ENCODE results near the gene KLHL7. TPM values are rescaled to one million over a fixed set of nuclear protein-coding genes. Genes with fewer than 3 reads are reported as not detected.

KLHL7 gene
- total RNA-seq, 2 experiments from 2014 or later, result 16.6 to 19.1 TPM

Other genes starting within 250 kb of the KLHL7 start
- gene HYCC1, start 91.7 kb upstream of the KLHL7 start, total RNA-seq, result 10 to 100 TPM; 24.8 to 27.9 TPM
- gene NUP42, start 76.3 kb downstream of the KLHL7 start, total RNA-seq, result 10 to 100 TPM; 43.2 to 48.2 TPM
- 1 to 10 TPM; 1.8 to 1.9 TPM for gene GPNMB, start 141.0 kb downstream of the KLHL7 start, total RNA-seq
- 100 to 1,000 TPM; 116 to 120 TPM for gene MALSU1, start 193.6 kb downstream of the KLHL7 start, total RNA-seq

All from activated naive CD8-positive, alpha-beta T cell treated with anti-CD3 and anti-CD28 coated beads for 36 hours (primary cell).